Cerebellar nuclear complex (tissue), 1 donor: Measurements from ENCODE around the gene CYP2W1.
"Not testable (repeated sequence)": the region's sequence is repeated elsewhere in the genome, so short reads cannot be mapped to it uniquely, and the experiment has no call there.

Experiments used
- DNase-seq, 2 experiments: peaks; one replicate each; lab custom pipeline; 2025; lab: John Stamatoyannopoulos, UW

The CYP2W1 gene

GRCh38 chr7:997404-998395 lies 14.7 kb downstream of the CYP2W1 start:
- no peak for DNase-seq

- DNase-seq: no peak
Observed at GRCh38 chr7:999149-999879, 16.3 kb downstream of the CYP2W1 start.

- DNase-seq: no peak
Observed at GRCh38 chr7:999941-1000935, 17.3 kb downstream of the CYP2W1 start.

GRCh38 chr7:1001069-1001770 lies 18.2 kb downstream of the CYP2W1 start:
- not testable (repeated sequence) for DNase-seq

- DNase-seq: not testable (repeated sequence)
Observed at GRCh38 chr7:1002026-1002425, 19.0 kb downstream of the CYP2W1 start.

- not testable (repeated sequence) for DNase-seq
Observed at GRCh38 chr7:1002445-1002844, 19.5 kb downstream of the CYP2W1 start.

GRCh38 chr7:1004018-1004852 lies 21.3 kb downstream of the CYP2W1 start:
- DNase-seq: no peak

GRCh38 chr7:1005303-1005702 lies 22.3 kb downstream of the CYP2W1 start:
- no peak for DNase-seq

GRCh38 chr7:1007901-1008300 lies 24.9 kb downstream of the CYP2W1 start:
- DNase-seq: no peak

GRCh38 chr7:1008733-1009363 lies 25.9 kb downstream of the CYP2W1 start:
- DNase-seq: no peak

- DNase-seq: no peak
Observed at GRCh38 chr7:1009747-1010146, 26.8 kb downstream of the CYP2W1 start.

- DNase-seq: no peak
Observed at GRCh38 chr7:1010226-1010625, 27.2 kb downstream of the CYP2W1 start.

GRCh38 chr7:1011297-1012003 lies 28.5 kb downstream of the CYP2W1 start:
- DNase-seq: no peak

- DNase-seq: no peak
Observed at GRCh38 chr7:1012004-1012715, 29.2 kb downstream of the CYP2W1 start.

- no peak for DNase-seq
Observed at GRCh38 chr7:1012716-1013095, 29.7 kb downstream of the CYP2W1 start.

- no peak for DNase-seq
Observed at GRCh38 chr7:1013581-1013980, 30.6 kb downstream of the CYP2W1 start.

- DNase-seq: no peak
Observed at GRCh38 chr7:1014681-1015080, 31.7 kb downstream of the CYP2W1 start.
